NCI-H128 (cell line): ENCODE results near the gene RGCC.
"Not testable (repeated sequence)": the region's sequence is repeated elsewhere in the genome, so short reads cannot be mapped to it uniquely, and the experiment has no call there.

ENCODE experiments used
- DNase-seq: peaks from one replicate; lab custom pipeline; 2025; ENCODE audit not compliant: unreplicated experiment; lab: John Stamatoyannopoulos, UW

RGCC gene

GRCh38 chr13:41456768-41457588 is at the start of gene RGCC:
Gene RGCC, plus strand, starts transcription at chr13:41457550. Its CDS starts 158 bp downstream, at chr13:41457708.
- DNase-seq: no peak

GRCh38 chr13:41408121-41408520 is 49.2 kb upstream of the RGCC start:
- no peak for DNase-seq

- no peak for DNase-seq
Measured at GRCh38 chr13:41408746-41409145, 48.6 kb upstream of the RGCC start.

GRCh38 chr13:41409611-41410010 is 47.7 kb upstream of the RGCC start:
- no peak for DNase-seq

GRCh38 chr13:41411060-41411459 is 46.3 kb upstream of the RGCC start:
- DNase-seq: no peak

- no peak for DNase-seq
Measured at GRCh38 chr13:41411522-41411921, 45.8 kb upstream of the RGCC start.

- DNase-seq: no peak
Measured at GRCh38 chr13:41413872-41414271, 43.5 kb upstream of the RGCC start.

GRCh38 chr13:41416276-41416675 is 41.1 kb upstream of the RGCC start:
- no peak for DNase-seq

- DNase-seq: no peak
Measured at GRCh38 chr13:41418027-41418426, 39.3 kb upstream of the RGCC start.

- no peak for DNase-seq
Measured at GRCh38 chr13:41418731-41419130, 38.6 kb upstream of the RGCC start.

GRCh38 chr13:41419206-41419605 is 38.1 kb upstream of the RGCC start:
- DNase-seq: no peak

- DNase-seq: no peak
Measured at GRCh38 chr13:41420146-41420545, 37.2 kb upstream of the RGCC start.

- not testable (repeated sequence) for DNase-seq
Measured at GRCh38 chr13:41421330-41421729, 36.0 kb upstream of the RGCC start.

GRCh38 chr13:41421983-41422382 is 35.4 kb upstream of the RGCC start:
- not testable (repeated sequence) for DNase-seq

GRCh38 chr13:41423259-41423658 is 34.1 kb upstream of the RGCC start:
- not testable (repeated sequence) for DNase-seq

GRCh38 chr13:41424675-41425074 is 32.7 kb upstream of the RGCC start:
- DNase-seq: not testable (repeated sequence)

- DNase-seq: no peak
Measured at GRCh38 chr13:41426047-41426446, 31.3 kb upstream of the RGCC start.

GRCh38 chr13:41427666-41428065 is 29.7 kb upstream of the RGCC start:
- no peak for DNase-seq

- no peak for DNase-seq
Measured at GRCh38 chr13:41428155-41428554, 29.2 kb upstream of the RGCC start.

- not testable (repeated sequence) for DNase-seq
Measured at GRCh38 chr13:41434030-41434429, 23.3 kb upstream of the RGCC start.

GRCh38 chr13:41434831-41435520 is 22.4 kb upstream of the RGCC start:
- DNase-seq: no peak

GRCh38 chr13:41443969-41444368 is 13.4 kb upstream of the RGCC start:
- DNase-seq: no peak
